Measurements from ENCODE around the gene PLIN5. TPM values are rescaled to one million over a fixed set of nuclear protein-coding genes. Genes with fewer than 3 reads are reported as not detected.

PLIN5 gene
- polyA plus RNA-seq, 3 donors = 3.3 to 8.0 (median 7.7) TPM

- no peak for DNase-seq
These were observed 27.9 kb downstream of the PLIN5 start for GRCh38 chr19:4507150-4507452.

DNA sequence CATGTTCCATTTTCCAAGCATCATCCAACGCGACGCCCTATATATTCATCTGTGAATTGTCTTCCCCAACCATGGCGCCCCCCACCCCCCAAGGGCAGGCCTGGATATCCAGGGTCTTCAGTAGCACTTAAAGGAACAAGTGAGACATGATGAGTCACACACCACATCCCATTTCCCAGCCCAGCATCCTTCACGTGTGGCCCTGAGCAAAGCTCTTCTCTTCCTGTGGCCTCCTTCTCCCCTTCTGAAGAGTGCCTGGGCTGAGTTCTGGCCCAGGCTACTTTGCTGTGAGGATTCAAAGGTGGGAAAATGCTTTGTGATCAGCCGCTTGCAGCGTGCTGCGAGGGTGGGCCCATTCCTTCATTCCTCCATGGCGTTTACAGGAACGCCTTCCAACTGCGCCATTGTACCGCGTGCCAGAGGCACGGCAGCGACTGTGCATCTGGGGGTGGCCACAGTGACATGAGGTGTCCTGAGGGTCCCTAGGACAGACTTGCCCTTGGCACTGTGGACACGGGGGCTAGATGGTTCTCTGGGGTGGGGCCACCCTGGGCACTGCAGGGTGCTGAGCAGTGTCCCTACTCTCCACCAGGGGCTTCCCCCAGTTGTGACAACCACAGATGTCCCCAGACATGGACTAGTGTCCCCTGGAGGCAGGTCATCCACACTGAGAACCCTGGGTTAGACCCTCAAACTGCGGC is 28.4 kb downstream of the PLIN5 start:
- DNase-seq = no peak

DNA sequence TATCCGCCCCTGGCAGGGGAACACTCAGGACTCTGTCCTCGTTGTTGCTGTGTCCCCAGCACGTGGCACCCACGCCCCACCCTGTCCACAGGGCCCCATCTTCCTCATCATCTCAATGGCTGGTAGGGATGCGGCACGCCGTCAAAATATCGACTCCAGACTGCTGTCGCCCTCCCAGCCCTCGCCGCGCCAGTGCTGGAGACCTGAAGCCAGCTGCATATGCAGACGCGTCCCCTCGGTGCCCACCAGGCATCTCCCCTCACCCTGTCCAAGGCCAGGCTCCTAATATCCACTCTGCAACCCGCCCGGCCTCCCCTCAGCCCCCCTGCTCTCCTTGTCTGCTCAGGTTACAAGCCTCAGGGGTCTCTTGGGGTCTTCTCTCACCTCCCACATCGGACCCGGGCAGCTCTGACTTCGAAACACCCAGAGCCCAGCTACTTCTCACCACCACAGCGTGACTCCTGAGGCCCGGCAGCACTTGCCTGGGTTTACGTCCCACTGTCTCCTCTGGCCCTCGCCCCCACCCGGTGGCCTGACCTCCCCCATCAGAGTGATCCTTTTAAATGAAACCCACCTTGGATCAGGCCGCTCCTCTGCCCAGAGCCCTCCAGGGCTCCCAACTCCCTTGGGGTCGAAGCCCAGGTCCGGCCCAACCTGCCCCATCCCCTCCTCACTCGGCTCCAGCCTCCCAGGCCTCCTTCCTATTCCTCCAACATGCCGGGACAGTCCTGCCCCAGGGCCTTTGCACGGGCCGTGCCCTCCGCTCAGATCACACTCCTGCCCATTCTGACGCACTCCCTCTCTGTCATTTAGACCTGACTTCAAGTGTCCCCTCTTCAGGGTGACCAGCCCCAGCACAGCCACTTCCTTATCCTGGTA is 29.2 kb downstream of the PLIN5 start:
- DNase-seq = no peak

DNA sequence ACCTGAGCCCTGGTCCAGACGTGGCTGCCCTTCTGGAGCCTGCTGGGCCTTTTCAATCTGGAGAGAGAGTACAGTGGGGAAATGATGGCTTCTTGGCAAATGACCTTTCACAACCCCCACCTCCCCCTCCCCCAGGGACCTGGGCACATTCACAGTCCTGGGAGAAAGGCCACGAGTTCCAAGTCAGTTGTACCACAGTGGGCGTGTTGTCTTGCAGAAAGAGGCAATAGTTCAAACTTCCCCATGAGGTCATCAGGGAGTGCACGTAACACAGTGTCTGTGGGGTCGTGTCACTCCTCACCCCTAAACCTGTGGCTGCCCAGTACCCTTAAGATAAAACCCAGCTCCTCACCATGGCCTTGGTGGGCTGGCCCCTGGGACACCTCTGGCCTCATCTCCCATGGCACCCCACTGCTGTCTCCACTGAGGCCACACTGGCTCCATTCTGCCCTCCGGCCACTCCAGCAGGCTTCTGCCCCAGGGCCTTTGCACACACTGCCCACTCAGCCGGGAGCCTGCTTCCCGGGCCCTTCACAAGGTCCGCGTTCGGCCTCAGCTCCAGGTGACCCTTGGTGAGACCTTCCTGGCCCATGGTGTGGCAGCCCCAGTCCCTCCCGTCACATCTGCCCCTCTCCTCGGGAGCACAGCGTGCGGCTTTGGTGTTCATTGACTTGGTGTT is 30.0 kb downstream of the PLIN5 start:
- DNase-seq = no peak

- DNase-seq = no peak
These were observed 30.7 kb downstream of the PLIN5 start for GRCh38 chr19:4504297-4504701.

DNA sequence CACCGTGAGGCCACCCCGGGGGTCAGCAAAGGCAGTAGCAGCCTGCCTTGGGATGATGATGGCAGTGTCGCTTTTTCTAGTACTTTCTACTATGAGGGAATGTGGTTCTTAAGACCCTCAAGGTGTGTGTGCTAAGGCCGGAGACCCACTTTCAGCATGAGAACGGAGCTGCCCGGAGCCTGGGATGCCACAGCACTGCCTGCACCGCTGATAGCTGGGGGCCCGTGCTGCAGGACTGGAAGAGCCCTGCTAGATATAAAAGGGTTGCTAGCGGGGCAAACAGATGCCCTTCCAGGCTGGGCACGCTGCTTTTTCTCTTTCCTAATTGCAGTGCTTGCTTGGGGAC is 31.2 kb downstream of the PLIN5 start:
- no peak for DNase-seq

- DNase-seq = no peak
These were observed 31.7 kb downstream of the PLIN5 start for GRCh38 chr19:4503132-4503824.

- no peak for DNase-seq
These were observed 32.5 kb downstream of the PLIN5 start for GRCh38 chr19:4502282-4503131.

- DNase-seq = no peak
These were observed 33.3 kb downstream of the PLIN5 start for GRCh38 chr19:4501691-4502090.

DNA sequence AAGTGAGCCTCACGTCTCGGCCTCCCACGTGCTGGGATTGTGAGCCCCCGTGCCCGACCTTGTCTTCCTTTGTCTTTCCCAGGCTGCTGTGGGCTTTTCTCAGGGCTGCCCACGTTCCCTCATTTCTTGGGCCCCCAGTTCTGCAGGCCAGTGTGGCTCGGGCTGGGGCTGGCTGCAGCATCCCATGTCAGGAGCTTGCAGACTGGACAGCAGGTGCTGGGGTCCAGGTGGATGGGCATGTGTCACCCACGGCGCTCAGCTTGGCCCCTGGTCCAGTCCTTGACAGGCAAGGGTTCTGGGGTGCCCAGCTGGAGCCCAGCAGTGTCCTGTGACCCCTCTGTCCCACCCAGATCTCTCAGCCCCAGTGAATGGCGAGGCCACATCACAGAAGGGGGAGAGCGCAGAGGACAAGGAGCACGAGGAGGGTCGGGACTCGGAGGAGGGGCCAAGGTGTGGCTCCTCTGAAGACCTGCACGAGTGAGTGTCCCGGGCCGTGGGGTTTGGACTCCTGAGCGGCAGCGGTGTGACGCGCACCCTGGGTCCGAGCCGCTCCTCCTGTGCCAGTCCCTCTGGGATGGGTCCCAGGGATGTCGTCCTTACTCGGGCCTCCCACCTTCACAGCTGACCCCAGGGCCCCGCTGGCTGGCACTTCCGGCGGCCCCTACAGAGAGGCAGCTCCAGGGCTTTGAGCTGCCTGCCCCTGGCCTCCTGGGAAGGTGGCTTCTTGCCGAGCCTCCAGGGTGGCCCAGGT is 34.0 kb downstream of the PLIN5 start:
- DNase-seq = no peak

DNA sequence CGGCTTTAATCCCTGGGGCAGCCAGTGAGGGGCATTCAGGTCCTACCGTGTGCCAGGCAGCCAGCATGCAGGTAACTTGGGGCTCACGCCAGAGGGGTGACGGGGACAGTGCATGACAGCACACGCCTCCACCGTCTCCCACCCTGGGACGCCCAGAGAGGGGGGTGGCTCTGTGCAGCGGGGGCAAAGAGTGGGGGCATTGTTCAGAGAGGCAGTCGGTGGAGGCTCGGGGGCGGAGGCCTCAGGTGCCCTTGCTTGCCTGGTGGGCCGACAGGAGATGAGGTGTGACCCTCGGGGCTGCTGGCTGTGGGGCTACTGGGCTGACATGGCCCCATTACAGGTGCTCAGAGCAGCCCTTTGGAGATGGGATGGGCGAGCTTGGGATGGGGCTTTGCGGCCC is 35.2 kb downstream of the PLIN5 start:
- no peak for DNase-seq

DNA sequence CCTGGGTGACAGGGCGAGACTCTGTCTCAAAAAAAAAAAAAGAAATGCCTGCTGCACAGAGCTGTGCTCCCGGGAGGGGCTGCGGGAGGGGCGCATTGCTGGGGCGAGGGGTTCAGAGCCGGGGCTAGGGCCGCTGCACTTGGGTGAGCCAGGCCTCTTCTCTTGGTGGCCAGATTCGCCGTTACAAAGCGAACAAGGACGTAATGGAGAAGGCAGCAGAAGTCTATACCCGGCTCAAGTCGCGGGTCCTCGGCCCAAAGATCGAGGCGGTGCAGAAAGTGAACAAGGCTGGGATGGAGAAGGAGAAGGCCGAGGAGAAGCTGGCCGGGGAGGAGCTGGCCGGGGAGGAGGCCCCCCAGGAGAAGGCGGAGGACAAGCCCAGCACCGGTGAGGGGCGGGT is 35.7 kb downstream of the PLIN5 start:
- DNase-seq = no peak

GRCh38 chr19:4498694-4499093 is 36.3 kb downstream of the PLIN5 start:
- no peak for DNase-seq

GRCh38 chr19:4497770-4498389 is 37.1 kb downstream of the PLIN5 start:
- no peak for DNase-seq

DNA sequence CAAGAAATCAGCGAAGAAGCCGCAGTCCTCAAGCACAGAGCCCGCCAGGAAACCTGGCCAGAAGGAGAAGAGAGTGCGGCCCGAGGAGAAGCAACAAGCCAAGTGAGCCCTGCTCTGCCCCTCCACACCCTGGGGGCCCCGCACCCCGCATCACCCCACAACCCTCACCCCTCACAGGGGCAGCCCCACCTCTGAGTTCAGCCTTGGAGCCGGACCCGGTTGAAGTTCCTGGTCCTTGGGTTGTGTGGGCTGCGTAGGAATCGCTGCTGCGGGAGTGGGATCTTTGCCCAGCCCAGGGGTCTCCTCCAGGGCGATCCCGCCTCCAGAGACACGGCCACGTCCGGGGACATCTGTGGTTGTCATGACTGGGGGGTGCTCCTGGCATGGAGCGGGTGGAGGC is 38.7 kb downstream of the PLIN5 start:
- DNase-seq = no peak

DNA sequence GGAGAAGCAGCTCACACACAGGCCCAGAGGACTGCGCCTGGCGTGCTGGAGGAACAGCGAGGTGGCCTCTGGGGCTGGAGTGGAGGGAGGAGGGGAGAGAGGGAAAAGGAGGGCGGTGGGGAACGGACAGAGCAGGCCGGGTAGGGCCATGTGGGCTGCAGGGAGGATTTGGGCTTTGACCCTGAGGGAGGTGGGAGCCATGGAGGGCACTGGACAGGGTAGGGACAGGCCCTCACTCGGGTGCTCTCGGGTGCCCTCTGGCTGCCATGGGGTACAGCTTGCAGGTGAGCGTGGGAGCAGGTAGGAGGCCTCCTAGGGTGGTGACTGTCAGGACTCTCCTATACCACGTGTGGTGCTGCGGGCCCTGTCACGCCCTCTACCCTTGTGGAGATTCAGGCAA is 39.6 kb downstream of the PLIN5 start:
- DNase-seq = no peak

GRCh38 chr19:4494691-4495064 is 40.3 kb downstream of the PLIN5 start:
- no peak for DNase-seq

GRCh38 chr19:4493929-4494690 is 40.9 kb downstream of the PLIN5 start:
- DNase-seq = no peak

- DNase-seq = no peak
These were observed 41.7 kb downstream of the PLIN5 start for GRCh38 chr19:4493104-4493928.

Measured in renal pelvis (tissue), 4 donors.